ENCODE results near the gene DPM3.

DNA sequence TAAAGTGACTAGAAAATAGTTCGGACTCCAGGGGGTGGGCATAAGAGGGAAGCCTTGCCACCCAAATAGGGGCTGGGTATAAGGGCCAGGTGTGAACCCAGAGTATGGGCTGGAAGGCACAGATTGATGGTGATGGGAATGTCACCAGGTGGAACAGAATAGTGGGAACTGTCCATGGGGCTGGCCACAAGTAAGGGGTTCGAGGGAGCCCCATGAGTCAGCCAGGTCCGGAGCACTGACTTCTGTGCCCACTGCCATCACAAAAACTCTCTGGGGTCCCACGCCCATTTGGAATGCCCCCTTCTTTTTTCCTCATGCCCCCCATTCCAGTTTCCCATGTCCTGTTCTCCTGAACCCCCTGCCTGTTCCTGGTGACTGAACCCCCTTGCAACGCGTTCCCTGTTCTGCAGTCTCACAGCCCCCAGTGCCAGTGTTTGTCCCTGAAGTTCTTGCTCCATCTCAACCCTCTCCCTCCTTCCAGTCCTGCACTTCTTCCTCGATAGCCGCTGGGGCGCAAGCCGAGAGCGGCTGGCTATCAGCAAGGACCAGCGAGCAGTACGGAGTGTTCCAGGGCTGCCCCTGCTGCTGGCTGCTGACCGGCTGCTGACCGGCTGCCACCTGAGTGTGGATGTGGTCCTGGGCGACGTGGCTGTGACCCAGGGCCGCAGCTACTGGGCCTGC is 41.2 kb upstream of the DPM3 start:
- TF ChIP-seq POLR2A (IDR thresholded peaks at IDR 0.05) (no peak), POLR2AphosphoS5 (IDR thresholded peaks at IDR 0.05) (no peak)
- TF ChIP-seq, protein P1, sequence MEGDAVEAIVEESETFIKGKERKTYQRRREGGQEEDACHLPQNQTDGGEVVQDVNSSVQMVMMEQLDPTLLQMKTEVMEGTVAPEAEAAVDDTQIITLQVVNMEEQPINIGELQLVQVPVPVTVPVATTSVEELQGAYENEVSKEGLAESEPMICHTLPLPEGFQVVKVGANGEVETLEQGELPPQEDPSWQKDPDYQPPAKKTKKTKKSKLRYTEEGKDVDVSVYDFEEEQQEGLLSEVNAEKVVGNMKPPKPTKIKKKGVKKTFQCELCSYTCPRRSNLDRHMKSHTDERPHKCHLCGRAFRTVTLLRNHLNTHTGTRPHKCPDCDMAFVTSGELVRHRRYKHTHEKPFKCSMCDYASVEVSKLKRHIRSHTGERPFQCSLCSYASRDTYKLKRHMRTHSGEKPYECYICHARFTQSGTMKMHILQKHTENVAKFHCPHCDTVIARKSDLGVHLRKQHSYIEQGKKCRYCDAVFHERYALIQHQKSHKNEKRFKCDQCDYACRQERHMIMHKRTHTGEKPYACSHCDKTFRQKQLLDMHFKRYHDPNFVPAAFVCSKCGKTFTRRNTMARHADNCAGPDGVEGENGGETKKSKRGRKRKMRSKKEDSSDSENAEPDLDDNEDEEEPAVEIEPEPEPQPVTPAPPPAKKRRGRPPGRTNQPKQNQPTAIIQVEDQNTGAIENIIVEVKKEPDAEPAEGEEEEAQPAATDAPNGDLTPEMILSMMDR (IDR thresholded peaks at IDR 0.05) = no peak
